Measurements from ENCODE around the gene TENM4.

GRCh38 chr11:78981153-78981552, 459.7 kb downstream of the TENM4 start:
- TF ChIP-seq, protein P1, sequence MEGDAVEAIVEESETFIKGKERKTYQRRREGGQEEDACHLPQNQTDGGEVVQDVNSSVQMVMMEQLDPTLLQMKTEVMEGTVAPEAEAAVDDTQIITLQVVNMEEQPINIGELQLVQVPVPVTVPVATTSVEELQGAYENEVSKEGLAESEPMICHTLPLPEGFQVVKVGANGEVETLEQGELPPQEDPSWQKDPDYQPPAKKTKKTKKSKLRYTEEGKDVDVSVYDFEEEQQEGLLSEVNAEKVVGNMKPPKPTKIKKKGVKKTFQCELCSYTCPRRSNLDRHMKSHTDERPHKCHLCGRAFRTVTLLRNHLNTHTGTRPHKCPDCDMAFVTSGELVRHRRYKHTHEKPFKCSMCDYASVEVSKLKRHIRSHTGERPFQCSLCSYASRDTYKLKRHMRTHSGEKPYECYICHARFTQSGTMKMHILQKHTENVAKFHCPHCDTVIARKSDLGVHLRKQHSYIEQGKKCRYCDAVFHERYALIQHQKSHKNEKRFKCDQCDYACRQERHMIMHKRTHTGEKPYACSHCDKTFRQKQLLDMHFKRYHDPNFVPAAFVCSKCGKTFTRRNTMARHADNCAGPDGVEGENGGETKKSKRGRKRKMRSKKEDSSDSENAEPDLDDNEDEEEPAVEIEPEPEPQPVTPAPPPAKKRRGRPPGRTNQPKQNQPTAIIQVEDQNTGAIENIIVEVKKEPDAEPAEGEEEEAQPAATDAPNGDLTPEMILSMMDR (IDR thresholded peaks at IDR 0.05) = no peak
- TF ChIP-seq POLR2A (IDR thresholded peaks at IDR 0.05) = no peak
